WTC11 (cell line): ENCODE measurements around the gene PTPRT. TPM values are rescaled to one million over a fixed set of nuclear protein-coding genes. Genes with fewer than 3 reads are reported as not detected.

Experiments used
- ATAC-seq: fragments of 200-7000 bp; cut with Tn5 transposase; 2 replicates; pipeline ENCODE4 v1.10.0; 2021; ENCODE audit warnings: mild to moderate bottlenecking, moderate library complexity
- CTCF ChIA-PET: fragments of 300-600 bp; sonication (Branson Sonifier 250); formaldehyde crosslinking; loops from one replicate; lab custom pipeline; 2021; ENCODE audit warnings: antibody characterized with exemption; lab: Charles Lee
- POLR2A ChIA-PET: fragments of 350-600 bp; sonication (Branson Sonifier 250); formaldehyde crosslinking; loops from one replicate; lab custom pipeline; 2021; ENCODE audit warnings: antibody characterized with exemption; lab: Charles Lee
- DNase-seq: peaks from one replicate; pipeline ENCODE4 v3.0.0; 2021; ENCODE audit warnings: low spot score
- H3K27ac Mint-ChIP-seq: 2 replicates; pipeline ENCODE4 v1.8.0; 2021; ENCODE audit warnings: mixed read lengths
- H3K27me3 Mint-ChIP-seq: 2 replicates; pipeline ENCODE4 v1.8.0; 2021; ENCODE audit warnings: low read depth, mild to moderate bottlenecking, moderate library complexity, mixed read lengths
- H3K36me3 Mint-ChIP-seq: 2 replicates; pipeline ENCODE4 v1.8.0; 2021; ENCODE audit warnings: mixed read lengths
- H3K4me1 Mint-ChIP-seq: 2 replicates; pipeline ENCODE4 v1.8.0; 2022; ENCODE audit warnings: mixed read lengths
- H3K4me3 Mint-ChIP-seq: 2 replicates; pipeline ENCODE4 v1.8.0; 2021; ENCODE audit warnings: mild to moderate bottlenecking, moderate library complexity, mixed read lengths
- H3K9me3 Mint-ChIP-seq: 2 replicates; pipeline ENCODE4 v1.8.0; 2021; ENCODE audit warnings: mixed read lengths
- ATF6 ChIP-seq: sonication (generic); formaldehyde crosslinking; IDR thresholded peaks from 2 replicates; pipeline ENCODE4 v1.8.1; 2023; ENCODE audit warnings: mild to moderate bottlenecking, missing genetic modification reagents
- CBFB ChIP-seq: sonication (generic); formaldehyde crosslinking; IDR thresholded peaks from 2 replicates; pipeline ENCODE4 v1.8.1; 2022; ENCODE audit warnings: mild to moderate bottlenecking, low read depth, missing genetic modification reagents
- ERG ChIP-seq: fragments of 250-450 bp; sonication (Bioruptor Pico); IDR thresholded peaks from 2 replicates; pipeline ENCODE4 v1.8.0; 2021; ENCODE audit warnings: mild to moderate bottlenecking
- FOXJ3 ChIP-seq: sonication (generic); formaldehyde crosslinking; IDR thresholded peaks from 2 replicates; pipeline ENCODE4 v1.9.0; 2021; ENCODE audit warnings: missing genetic modification reagents, mild to moderate bottlenecking, borderline replicate concordance
- FOXP1 ChIP-seq: sonication (generic); formaldehyde crosslinking; IDR thresholded peaks from 2 replicates; pipeline ENCODE4 v1.8.0; 2022; ENCODE audit warnings: missing genetic modification reagents, mild to moderate bottlenecking, moderate library complexity, borderline replicate concordance
- JAZF1 ChIP-seq: fragments of 250-450 bp; sonication (Bioruptor Pico); IDR thresholded peaks from 2 replicates; pipeline ENCODE4 v1.9.0; 2021; ENCODE audit warnings: moderate library complexity, mild to moderate bottlenecking, inconsistent platforms
- MYBL2 ChIP-seq: sonication (generic); formaldehyde crosslinking; IDR thresholded peaks from 2 replicates; pipeline ENCODE4 v1.8.1; 2023; ENCODE audit warnings: mild to moderate bottlenecking, moderate library complexity, missing genetic modification reagents
- NFE2L1 ChIP-seq: sonication (generic); formaldehyde crosslinking; IDR thresholded peaks from 2 replicates; pipeline ENCODE4 v1.8.1; 2023; ENCODE audit warnings: missing genetic modification reagents
- NFYB ChIP-seq: sonication (generic); formaldehyde crosslinking; conservative IDR thresholded peaks from 2 replicates; pipeline ENCODE4 v1.8.0; 2022; ENCODE audit warnings: low read depth, missing genetic modification reagents
- TEAD1 ChIP-seq: sonication (generic); formaldehyde crosslinking; IDR thresholded peaks from 2 replicates; pipeline ENCODE4 v1.8.0; 2022; ENCODE audit warnings: mild to moderate bottlenecking, missing genetic modification reagents
- USF1 ChIP-seq: sonication (generic); formaldehyde crosslinking; IDR thresholded peaks from 2 replicates; pipeline ENCODE4 v1.8.0; 2022; ENCODE audit warnings: mild to moderate bottlenecking, missing genetic modification reagents
- ZNF121 ChIP-seq: sonication (generic); formaldehyde crosslinking; IDR thresholded peaks from 2 replicates; pipeline ENCODE4 v1.8.0; 2023; ENCODE audit warnings: missing genetic modification reagents
- ZNF532 ChIP-seq: fragments of 250-450 bp; sonication (Bioruptor Pico); IDR thresholded peaks from 2 replicates; pipeline ENCODE4 v1.9.0; 2021; ENCODE audit warnings: mild to moderate bottlenecking, borderline replicate concordance
- total RNA-seq: library from RNA; stranded (reverse); gene quantifications from 3 replicates; pipeline ENCODE4 v1.2.3, GENCODE V29; 2021
- TF ChIP-seq, protein P1 (sequence below): fragments of 250-450 bp; sonication (Bioruptor Pico); conservative IDR thresholded peaks from 2 replicates; pipeline ENCODE4 v1.9.0; 2021; ENCODE audit warnings: mild to moderate bottlenecking
- TF ChIP-seq, protein P2 (sequence below): sonication (generic); formaldehyde crosslinking; IDR thresholded peaks from 2 replicates; pipeline ENCODE4 v1.8.1; 2023; ENCODE audit warnings: mild to moderate bottlenecking, missing genetic modification reagents, moderate library complexity
- TF ChIP-seq, protein P3 (sequence below): sonication (generic); formaldehyde crosslinking; IDR thresholded peaks from 2 replicates; pipeline ENCODE4 v1.8.1; 2022; ENCODE audit warnings: mild to moderate bottlenecking, missing genetic modification reagents, moderate library complexity, borderline replicate concordance
- TF ChIP-seq, protein P4 (sequence below): sonication (generic); formaldehyde crosslinking; IDR thresholded peaks from 2 replicates; pipeline ENCODE4 v1.8.0; 2022; ENCODE audit warnings: mild to moderate bottlenecking, missing genetic modification reagents
- TF ChIP-seq, protein P5 (sequence below): fragments of 250-450 bp; sonication (Bioruptor Pico); IDR thresholded peaks from 2 replicates; pipeline ENCODE4 v1.9.0; 2021; ENCODE audit warnings: mild to moderate bottlenecking

PTPRT gene
- total RNA-seq, 1 experiment from 2014 or later: 1.1 TPM

DNA sequence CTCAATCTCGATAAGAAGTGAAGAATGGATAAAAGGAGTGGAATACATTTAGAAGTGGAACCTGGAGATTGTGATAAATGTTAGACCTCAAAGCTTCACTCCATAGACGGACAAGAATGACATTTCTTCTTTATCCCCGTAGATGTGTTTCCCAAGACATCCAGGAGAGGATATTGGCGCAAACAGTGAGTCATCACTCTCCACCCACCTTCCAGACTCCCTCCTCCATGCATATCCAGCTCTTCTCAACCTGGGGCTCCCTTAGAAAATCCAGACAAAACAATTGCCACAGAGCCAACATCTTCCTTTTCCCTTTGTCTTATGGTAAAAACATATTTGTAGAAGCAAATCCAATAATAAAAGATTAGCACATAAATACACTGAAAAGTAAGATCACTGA is 586.1 kb downstream of the PTPRT start (continued):
- TF ChIP-seq, protein P1, sequence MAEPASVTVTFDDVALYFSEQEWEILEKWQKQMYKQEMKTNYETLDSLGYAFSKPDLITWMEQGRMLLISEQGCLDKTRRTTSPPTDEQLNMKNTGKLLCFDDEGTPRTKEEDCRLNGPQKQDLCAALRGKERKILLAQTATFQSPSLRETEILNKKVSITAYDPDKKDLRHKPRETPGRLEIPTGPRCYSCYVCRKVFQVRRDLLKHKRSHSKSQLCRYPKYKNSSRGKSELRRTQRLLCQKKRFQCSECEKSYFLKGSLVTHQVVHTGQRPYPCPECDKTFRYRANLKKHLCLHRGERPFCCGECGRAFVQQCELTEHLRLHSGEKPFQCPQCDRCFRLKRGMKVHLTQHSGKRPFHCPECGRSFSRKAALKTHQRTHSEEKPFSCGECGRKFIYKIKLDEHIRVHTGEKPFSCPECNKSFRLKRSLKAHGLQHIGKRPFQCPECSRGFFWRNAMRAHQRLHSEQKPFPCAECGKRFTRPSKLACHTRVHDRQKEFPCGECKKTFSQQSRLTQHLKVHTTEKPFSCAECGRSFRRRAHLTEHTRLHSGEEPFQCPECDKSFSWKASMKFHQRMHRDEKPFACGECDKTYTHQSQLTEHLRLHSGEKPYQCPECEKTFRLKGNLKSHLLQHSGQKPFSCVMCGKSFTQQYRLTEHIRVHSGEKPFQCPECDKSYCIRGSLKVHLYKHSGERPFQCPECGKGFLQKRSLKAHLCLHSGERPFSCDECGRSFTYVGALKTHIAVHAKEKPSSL (CRISPR knock-in tag): no peak
- no peak for TF ChIP-seq NFE2L1 (CRISPR knock-in tag)
- TF ChIP-seq MYBL2 (CRISPR knock-in tag): no peak
- TF ChIP-seq NFYB (CRISPR knock-in tag): no peak
- TF ChIP-seq FOXJ3 (CRISPR knock-in tag): no peak
- TF ChIP-seq FOXP1 (CRISPR knock-in tag): no peak
- no peak for TF ChIP-seq JAZF1
- TF ChIP-seq, protein P2, sequence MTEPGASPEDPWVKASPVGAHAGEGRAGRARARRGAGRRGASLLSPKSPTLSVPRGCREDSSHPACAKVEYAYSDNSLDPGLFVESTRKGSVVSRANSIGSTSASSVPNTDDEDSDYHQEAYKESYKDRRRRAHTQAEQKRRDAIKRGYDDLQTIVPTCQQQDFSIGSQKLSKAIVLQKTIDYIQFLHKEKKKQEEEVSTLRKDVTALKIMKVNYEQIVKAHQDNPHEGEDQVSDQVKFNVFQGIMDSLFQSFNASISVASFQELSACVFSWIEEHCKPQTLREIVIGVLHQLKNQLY (CRISPR knock-in tag): no peak
- TF ChIP-seq ERG (CRISPR knock-in tag): no peak
- TF ChIP-seq, protein P3, sequence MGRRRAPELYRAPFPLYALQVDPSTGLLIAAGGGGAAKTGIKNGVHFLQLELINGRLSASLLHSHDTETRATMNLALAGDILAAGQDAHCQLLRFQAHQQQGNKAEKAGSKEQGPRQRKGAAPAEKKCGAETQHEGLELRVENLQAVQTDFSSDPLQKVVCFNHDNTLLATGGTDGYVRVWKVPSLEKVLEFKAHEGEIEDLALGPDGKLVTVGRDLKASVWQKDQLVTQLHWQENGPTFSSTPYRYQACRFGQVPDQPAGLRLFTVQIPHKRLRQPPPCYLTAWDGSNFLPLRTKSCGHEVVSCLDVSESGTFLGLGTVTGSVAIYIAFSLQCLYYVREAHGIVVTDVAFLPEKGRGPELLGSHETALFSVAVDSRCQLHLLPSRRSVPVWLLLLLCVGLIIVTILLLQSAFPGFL (CRISPR knock-in tag): no peak
- TF ChIP-seq, protein P4, sequence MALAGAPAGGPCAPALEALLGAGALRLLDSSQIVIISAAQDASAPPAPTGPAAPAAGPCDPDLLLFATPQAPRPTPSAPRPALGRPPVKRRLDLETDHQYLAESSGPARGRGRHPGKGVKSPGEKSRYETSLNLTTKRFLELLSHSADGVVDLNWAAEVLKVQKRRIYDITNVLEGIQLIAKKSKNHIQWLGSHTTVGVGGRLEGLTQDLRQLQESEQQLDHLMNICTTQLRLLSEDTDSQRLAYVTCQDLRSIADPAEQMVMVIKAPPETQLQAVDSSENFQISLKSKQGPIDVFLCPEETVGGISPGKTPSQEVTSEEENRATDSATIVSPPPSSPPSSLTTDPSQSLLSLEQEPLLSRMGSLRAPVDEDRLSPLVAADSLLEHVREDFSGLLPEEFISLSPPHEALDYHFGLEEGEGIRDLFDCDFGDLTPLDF: no peak
- TF ChIP-seq ZNF532: no peak

DNA sequence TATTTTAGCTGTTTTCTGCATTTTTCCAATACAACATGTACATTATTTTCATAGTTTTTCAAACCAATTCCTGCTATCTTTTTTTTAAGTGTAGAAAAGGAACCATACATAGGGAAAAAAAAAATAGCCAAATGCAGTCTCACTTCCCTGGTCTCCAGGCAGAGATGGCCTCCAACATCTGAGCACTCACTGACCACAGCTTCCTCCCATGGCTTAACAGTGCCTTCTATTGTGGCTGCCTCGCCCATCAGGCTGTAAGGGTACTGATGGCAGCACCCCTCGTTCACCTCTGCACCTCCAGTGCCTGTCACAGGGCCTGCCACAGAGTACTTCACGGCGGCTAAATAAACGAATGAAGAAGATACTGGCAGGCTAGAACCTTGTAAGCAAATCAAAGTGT is 591.1 kb downstream of the PTPRT start:
- no peak for ATAC-seq
- Mint-ChIP-seq H3K4me1 (no peaks in the 10 kb centered on the region), H3K9me3 (no peaks in the 10 kb centered on the region), H3K27me3 (no peaks in the 10 kb centered on the region; the same call in 1 of the 2 replicates), H3K4me3 (no peak overlapping the region), H3K36me3 (no peaks in the 10 kb centered on the region), H3K27ac (no peak overlapping the region)
- ChIA-PET CTCF (interaction anchor here (1.3 kb wide), 1 partner anchor 8 kb away, joined by 3 read pairs; no protein-coding TSS in a partner anchor), POLR2A (no interaction called here)
- no peak for DNase-seq
- TF ChIP-seq TEAD1 (CRISPR knock-in tag) (no peak), NFYB (CRISPR knock-in tag) (no peak), CBFB (CRISPR knock-in tag) (no peak), ZNF121 (CRISPR knock-in tag) (no peak), JAZF1 (no peak), USF1 (CRISPR knock-in tag) (no peak), ATF6 (CRISPR knock-in tag) (no peak)
- TF ChIP-seq, protein P5, sequence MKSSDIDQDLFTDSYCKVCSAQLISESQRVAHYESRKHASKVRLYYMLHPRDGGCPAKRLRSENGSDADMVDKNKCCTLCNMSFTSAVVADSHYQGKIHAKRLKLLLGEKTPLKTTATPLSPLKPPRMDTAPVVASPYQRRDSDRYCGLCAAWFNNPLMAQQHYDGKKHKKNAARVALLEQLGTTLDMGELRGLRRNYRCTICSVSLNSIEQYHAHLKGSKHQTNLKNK (CRISPR knock-in tag): no peak
- TF ChIP-seq, protein P4: no peak
